Left ventricle myocardium superior (tissue), 1 donor: ENCODE data around the gene GRM8. TPM values are rescaled to one million over a fixed set of nuclear protein-coding genes. Genes with fewer than 3 reads are reported as not detected.

Source experiments
- ATAC-seq: fragments of 200-7000 bp; cut with Tn5 transposase; one replicate; pipeline ENCODE4 v1.9.1; 2020; ENCODE audit warnings: mild to moderate bottlenecking, moderate library complexity
- DNase-seq: peaks from one replicate; pipeline ENCODE4 v3.0.0-alpha.2; 2020
- intact Hi-C: fragments of 100-400 bp; cut with micrococcal nuclease; formaldehyde crosslinking; loops from one replicate; pipeline ENCODE4 v1.11.0; 2022
- total RNA-seq: library from RNA; stranded (reverse); fragmentation: NEBNext Ultra II Directional; extraction: Animal tissue kit (Norgen Biotek cat#: 25700); gene quantifications from one replicate; pipeline ENCODE4 v1.2.1, GENCODE V29; 2021
- donor health status: DM: no; HTN: yes; CAD: no; lungs with severe emphysema.

The GRM8 gene
- total RNA-seq, 1 donor from 2014 or later = not detected

- ATAC-seq (no peak), DNase-seq (no peak)
- intact Hi-C loops = no loop called here
These were observed 461.4 kb downstream of the GRM8 start for GRCh38 chr7:126791306-126791705.

- intact Hi-C loops = no loop called here
- DNase-seq (no peak), ATAC-seq (no peak)
These were observed 462.0 kb downstream of the GRM8 start for GRCh38 chr7:126790763-126791162.

DNA sequence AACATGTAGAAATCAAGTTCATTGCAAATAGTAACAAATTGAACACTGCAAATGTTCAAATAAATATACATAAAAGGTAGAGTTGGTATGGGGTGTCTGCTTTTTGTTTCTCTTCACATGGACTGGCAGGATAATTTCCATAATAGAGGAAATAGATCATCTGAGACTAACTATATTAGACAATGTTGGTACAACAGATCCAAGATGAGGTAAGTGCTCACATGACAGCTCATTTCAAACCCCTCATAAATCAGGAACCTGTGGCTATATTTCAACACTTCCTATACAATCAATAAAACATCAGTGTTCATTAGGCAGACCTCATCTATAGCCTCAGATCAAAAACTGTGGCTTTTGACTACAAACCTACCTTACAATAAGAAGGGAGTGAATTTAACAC lies 469.1 kb downstream of the GRM8 start:
- intact Hi-C loops = no loop called here
- ATAC-seq (no peak), DNase-seq (no peak)

- intact Hi-C loops = no loop called here
- ATAC-seq (no peak), DNase-seq (no peak)
These were observed 471.7 kb downstream of the GRM8 start for GRCh38 chr7:126780993-126781392.

DNA sequence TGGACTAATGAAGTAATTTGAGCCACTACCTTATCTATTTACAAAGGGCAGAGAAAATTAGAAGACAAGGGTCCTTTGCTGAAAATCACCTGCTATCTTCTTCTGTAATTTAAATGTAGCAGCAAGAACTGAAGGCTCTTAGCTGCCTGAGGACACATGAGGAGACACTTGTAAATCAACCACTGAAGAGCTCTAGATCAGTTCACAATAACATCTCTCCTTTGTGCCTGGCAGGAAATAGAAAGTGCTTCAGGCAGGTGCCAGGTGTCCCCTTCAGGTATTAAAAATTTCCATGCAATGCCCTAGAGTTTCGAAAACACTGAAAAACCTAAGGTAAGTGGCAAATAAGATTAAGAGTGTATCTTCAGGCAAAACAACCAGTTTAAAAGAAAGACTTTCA lies 474.6 kb downstream of the GRM8 start:
- DNase-seq (no peak), ATAC-seq (no peak)
- intact Hi-C loops = no loop called here

- ATAC-seq = no peak
- DNase-seq = no peak
- intact Hi-C loops = no loop called here
These were observed 476.2 kb downstream of the GRM8 start for GRCh38 chr7:126776498-126776897.

- ATAC-seq (no peak), DNase-seq (no peak)
- intact Hi-C loops = no loop called here
These were observed 478.7 kb downstream of the GRM8 start for GRCh38 chr7:126774077-126774476.

GRCh38 chr7:126768836-126769235 lies 483.9 kb downstream of the GRM8 start:
- DNase-seq = no peak
- intact Hi-C loops = no loop called here
- ATAC-seq = no peak

GRCh38 chr7:126760914-126761577 lies 491.7 kb downstream of the GRM8 start:
- DNase-seq (no peak), ATAC-seq (no peak)
- intact Hi-C loops = no loop called here

DNA sequence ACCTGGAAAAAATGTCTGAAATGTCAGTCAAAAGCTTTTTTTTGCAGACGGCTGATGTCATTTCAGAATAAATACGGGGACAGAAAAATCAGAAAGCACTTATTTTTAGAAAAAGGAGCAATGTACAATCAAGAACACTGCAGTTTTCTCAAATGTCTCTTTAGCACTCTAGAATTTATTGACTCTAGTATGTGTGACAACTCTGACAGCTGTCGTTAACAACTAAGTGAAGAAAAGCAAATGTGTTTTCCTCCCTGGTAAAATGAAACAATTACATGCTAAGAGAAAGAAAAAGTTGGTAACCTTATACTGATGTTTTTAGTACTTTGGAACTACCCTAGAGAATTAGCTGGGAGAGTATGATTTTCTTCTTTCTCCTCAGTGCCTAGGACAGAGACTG lies 497.4 kb downstream of the GRM8 start:
- intact Hi-C loops = no loop called here
- DNase-seq = no peak
- no peak for ATAC-seq

- DNase-seq (no peak), ATAC-seq (no peak)
- intact Hi-C loops = no loop called here
These were observed 502.4 kb downstream of the GRM8 start for GRCh38 chr7:126750207-126750911.

DNA sequence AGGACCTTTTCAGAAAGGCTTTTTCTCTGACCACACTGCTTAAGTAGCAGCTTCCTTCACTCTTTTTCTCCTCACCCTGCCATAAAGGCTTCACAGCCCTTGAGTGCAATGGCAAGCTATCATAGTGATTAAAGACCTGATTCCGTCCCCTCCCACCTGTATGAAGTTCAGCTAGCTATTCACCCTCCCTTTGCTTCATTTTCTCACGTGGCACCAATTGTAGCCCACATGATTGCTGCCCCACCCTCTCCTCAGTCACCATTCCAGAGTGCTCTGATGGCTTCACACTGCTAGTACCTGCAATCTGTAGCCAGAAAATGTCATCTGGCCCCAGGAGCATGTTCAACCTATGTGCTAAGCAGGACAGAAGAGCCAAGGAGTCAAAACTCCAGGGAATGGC lies 523.8 kb downstream of the GRM8 start:
- intact Hi-C loops = no loop called here
- ATAC-seq = no peak

GRCh38 chr7:126727930-126728391 lies 524.8 kb downstream of the GRM8 start:
- DNase-seq = no peak

More for the DNA sequence above, 523.8 kb downstream of the GRM8 start:
- DNase-seq = no peak

DNA sequence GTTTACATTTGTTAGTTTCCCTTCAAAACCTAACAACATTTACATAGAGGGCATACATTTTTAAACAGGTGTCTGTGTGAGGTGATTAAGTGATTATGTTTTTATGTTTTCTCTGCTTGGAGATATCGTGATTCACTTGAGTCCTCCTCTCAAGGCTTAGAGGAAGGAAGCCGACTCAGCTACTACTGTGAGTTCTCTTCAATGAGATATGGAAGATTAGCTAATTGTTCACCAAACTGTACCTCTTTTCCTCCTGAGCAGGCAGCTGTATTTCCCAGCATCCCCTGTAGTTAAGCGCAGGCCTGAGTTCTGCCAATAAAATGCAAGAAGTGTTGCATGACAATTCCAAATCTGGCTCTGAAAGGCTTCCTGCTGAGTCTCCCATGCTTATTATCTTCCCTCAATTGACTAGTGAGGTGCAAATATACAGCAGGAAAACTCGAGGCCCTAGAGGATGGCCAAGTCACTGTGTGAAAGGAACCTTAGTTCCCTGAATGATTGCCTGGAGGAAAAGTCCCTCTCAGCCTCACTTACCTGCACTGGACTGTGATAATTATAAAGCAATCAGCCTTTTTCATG lies 528.7 kb downstream of the GRM8 start:
- DNase-seq = no peak
- ATAC-seq = no peak
- intact Hi-C loops = no loop called here

More at GRCh38 chr7:126727930-126728391, 524.8 kb downstream of the GRM8 start:
- intact Hi-C loops = no loop called here
- no peak for ATAC-seq

DNA sequence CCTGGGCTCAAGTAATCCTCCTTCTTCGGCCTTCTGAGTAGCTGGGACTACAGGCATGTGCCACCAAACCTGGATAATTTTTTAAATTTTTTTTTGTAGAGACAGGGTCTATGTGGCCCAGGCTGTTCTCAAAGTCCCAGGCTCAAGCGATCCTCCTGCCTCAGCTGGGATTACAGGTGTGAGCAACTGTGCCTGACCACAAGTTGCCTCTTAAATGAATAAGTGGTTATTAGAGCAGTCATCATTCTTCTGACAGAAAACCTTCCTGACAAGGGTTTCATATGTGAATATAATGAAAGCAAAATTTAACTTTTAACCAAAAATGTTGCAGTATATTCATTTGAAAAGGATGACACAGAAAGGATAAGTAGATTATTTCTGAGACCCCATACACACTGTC lies 532.5 kb downstream of the GRM8 start:
- DNase-seq = no peak
- intact Hi-C loops = no loop called here

DNA sequence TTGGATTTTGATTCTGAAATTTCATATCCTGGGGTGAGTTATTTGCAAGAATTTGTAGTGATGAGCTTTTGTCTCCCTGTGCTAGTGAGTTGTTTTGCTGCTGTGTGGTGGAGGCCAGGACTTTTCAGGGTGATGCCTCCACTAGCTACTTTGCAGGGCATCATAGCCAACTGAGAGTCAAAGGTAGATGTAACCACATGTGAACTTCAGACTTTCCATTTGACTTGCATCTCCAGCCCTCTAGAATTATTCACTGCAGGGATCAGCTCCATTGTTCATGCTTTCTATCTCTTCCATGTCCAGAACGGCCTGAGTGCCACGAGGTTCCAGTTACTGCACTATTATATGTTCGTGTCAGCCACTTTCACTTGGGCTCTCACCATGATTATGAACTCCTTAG lies 534.3 kb downstream of the GRM8 start:
- intact Hi-C loops = no loop called here
- no peak for DNase-seq
- no peak for ATAC-seq

More for the DNA sequence above, 532.5 kb downstream of the GRM8 start:
- no peak for ATAC-seq

DNA sequence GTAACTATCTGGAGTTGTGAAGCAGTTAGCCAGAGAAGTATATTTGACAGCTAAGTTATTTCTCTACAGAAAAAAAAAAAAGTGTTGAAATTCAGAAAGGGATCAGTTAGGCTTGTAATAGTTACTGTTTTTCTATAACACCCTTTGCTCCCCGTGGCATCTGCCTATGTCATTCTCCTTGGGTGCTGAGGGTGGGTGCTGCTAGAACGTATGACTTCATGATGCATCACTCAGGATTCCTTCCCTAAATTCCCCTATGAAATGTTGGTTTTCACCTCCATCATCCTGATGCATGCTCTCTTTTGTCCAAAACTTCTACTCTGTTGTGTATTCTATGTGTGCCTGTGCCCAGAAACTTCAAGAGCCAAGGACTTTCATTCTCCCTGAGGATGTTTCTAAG lies 536.4 kb downstream of the GRM8 start:
- ATAC-seq (no peak), DNase-seq (no peak)
- intact Hi-C loops = no loop called here

DNA sequence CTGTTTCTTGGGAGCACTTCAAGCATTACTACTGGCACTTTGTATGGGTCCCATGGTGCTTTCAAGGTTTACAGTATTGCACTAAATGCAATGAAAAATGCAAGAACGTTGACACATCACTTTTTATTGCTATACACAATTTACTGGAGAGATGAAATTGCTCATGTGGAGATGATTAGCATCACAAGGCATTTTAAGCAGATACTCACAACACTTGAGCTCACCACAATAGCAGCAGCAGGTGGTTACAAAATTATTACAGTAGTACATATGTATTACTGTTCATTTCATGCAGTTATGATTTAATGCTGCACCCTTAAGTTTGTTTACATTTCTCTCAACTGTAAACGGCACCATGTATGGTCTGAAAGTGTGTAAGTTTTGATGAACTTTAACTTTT lies 537.7 kb downstream of the GRM8 start:
- ATAC-seq = no peak
- no peak for DNase-seq
- intact Hi-C loops = no loop called here

- intact Hi-C loops = no loop called here
These were observed 550.3 kb downstream of the GRM8 start for GRCh38 chr7:126702242-126703016.

More at GRCh38 chr7:126702242-126703016, 550.3 kb downstream of the GRM8 start:
- no peak for ATAC-seq
- no peak for DNase-seq
